GM21423 (cell line): ENCODE data around the gene MAPRE3.

Experiments
- ATAC-seq: cut with Tn5 transposase; IDR thresholded peaks from one replicate; pipeline ENCODE4 v1.9.1; 2021; ENCODE audit warnings: mild to moderate bottlenecking, moderate library complexity; ENCODE audit not compliant: unreplicated experiment

Gene MAPRE3

GRCh38 chr2:27038012-27038411 lies 67.6 kb downstream of the MAPRE3 start:
- ATAC-seq: no peak

GRCh38 chr2:27038631-27039339 lies 68.3 kb downstream of the MAPRE3 start:
- ATAC-seq: no peak

GRCh38 chr2:27039426-27039825 lies 69.0 kb downstream of the MAPRE3 start:
- no peak for ATAC-seq

- no peak for ATAC-seq
Measured at GRCh38 chr2:27039871-27040270, 69.4 kb downstream of the MAPRE3 start.

GRCh38 chr2:27040282-27040681 lies 69.8 kb downstream of the MAPRE3 start:
- no peak for ATAC-seq

GRCh38 chr2:27041752-27042151 lies 71.3 kb downstream of the MAPRE3 start:
- peak; percentile 29 for ATAC-seq

- peak; percentile 49 for ATAC-seq
Measured at GRCh38 chr2:27042159-27042661, 71.8 kb downstream of the MAPRE3 start.

GRCh38 chr2:27042985-27043634 lies 72.7 kb downstream of the MAPRE3 start:
- ATAC-seq: no peak

GRCh38 chr2:27049422-27050280 lies 79.2 kb downstream of the MAPRE3 start:
- peak; percentile 17 for ATAC-seq

GRCh38 chr2:27050281-27050995 lies 80.0 kb downstream of the MAPRE3 start:
- ATAC-seq: peak; percentile 51

GRCh38 chr2:27050996-27051901 lies 80.8 kb downstream of the MAPRE3 start, which contains the start of gene AGBL5:
Gene AGBL5 (plus strand): TSS chr2:27051668. CDS start chr2:27052959, 1,291 bp downstream.
- peak; percentile 68 for ATAC-seq

- peak; percentile 1 for ATAC-seq
Measured at GRCh38 chr2:27051902-27052645, 81.6 kb downstream of the MAPRE3 start.

- no peak for ATAC-seq
Measured at GRCh38 chr2:27053321-27053720, 82.9 kb downstream of the MAPRE3 start.

GRCh38 chr2:27053776-27054175 lies 83.3 kb downstream of the MAPRE3 start:
- ATAC-seq: no peak

- no peak for ATAC-seq
Measured at GRCh38 chr2:27054721-27055120, 84.3 kb downstream of the MAPRE3 start.

GRCh38 chr2:27057184-27057583 lies 86.7 kb downstream of the MAPRE3 start:
- no peak for ATAC-seq

- no peak for ATAC-seq
Measured at GRCh38 chr2:27058210-27058609, 87.8 kb downstream of the MAPRE3 start.

- no peak for ATAC-seq
Measured at GRCh38 chr2:27059141-27059820, 88.8 kb downstream of the MAPRE3 start.
